GM23338 (cell line): ENCODE data around the gene KCNJ6. TPM values are rescaled to one million over a fixed set of nuclear protein-coding genes. Genes with fewer than 3 reads are reported as not detected.

Experiments used
- ATAC-seq: fragments of 200-7000 bp; cut with Tn5 transposase; 3 replicates; pipeline ENCODE4 v1.9.1; 2020
- DNase-seq: peaks from one replicate; pipeline ENCODE4 v3.0.0-alpha.2; 2015; ENCODE audit warnings: low spot score
- H2AFZ ChIP-seq: fragments of 200-600 bp; sonication (generic); 2 replicates; pipeline ENCODE4 v1.8.0; 2016; ENCODE audit warnings: antibody characterized with exemption, mild to moderate bottlenecking, moderate library complexity
- H3F3A ChIP-seq: fragments of 200-600 bp; sonication (generic); replicated peaks from 2 replicates; pipeline ENCODE4 v1.8.0; 2017; ENCODE audit warnings: antibody characterized with exemption, mixed run types, low read depth
- H3K27ac ChIP-seq: fragments of 200-600 bp; sonication (generic); 2 replicates; pipeline ENCODE4 v1.6.1; 2016; ENCODE audit warnings: low read depth
- H3K27me3 ChIP-seq: fragments of 200-600 bp; sonication (generic); 2 replicates; pipeline ENCODE4 v1.8.0; 2016; ENCODE audit warnings: mild to moderate bottlenecking, mixed run types, moderate library complexity; ENCODE audit not compliant: insufficient read depth
- H3K36me3 ChIP-seq: fragments of 200-600 bp; sonication (generic); 2 replicates; pipeline ENCODE4 v1.8.0; 2016; ENCODE audit warnings: mild to moderate bottlenecking; ENCODE audit not compliant: insufficient read depth
- H3K4me1 ChIP-seq: fragments of 200-600 bp; sonication (generic); 2 replicates; pipeline ENCODE4 v1.8.0; 2016; ENCODE audit warnings: mild to moderate bottlenecking, moderate library complexity; ENCODE audit not compliant: insufficient read depth
- H3K4me2 ChIP-seq: fragments of 200-600 bp; sonication (generic); 2 replicates; pipeline ENCODE4 v1.7.1; 2017; ENCODE audit warnings: mixed run types
- H3K4me3 ChIP-seq: fragments of 200-600 bp; sonication (generic); 2 replicates; pipeline ENCODE4 v1.6.1; 2016; ENCODE audit warnings: mixed run types
- H3K79me2 ChIP-seq: fragments of 200-600 bp; sonication (generic); replicated peaks from 2 replicates; pipeline ENCODE4 v1.8.0; 2017; ENCODE audit warnings: mild to moderate bottlenecking; ENCODE audit not compliant: insufficient read depth
- H3K9me2 ChIP-seq: fragments of 200-600 bp; sonication (generic); 2 replicates; pipeline ENCODE4 v1.8.0; 2017; ENCODE audit not compliant: insufficient read depth
- H4K20me1 ChIP-seq: fragments of 200-600 bp; sonication (generic); replicated peaks from 2 replicates; pipeline ENCODE4 v1.8.0; 2017; ENCODE audit warnings: mild to moderate bottlenecking; ENCODE audit not compliant: insufficient read depth
- H3K27ac Mint-ChIP-seq: 2 replicates; pipeline ENCODE4 v1.8.0; 2020; ENCODE audit warnings: inconsistent platforms, mild to moderate bottlenecking, moderate library complexity, mixed read lengths
- H3K27me3 Mint-ChIP-seq: 3 replicates; pipeline ENCODE4 v1.8.0; 2022; ENCODE audit warnings: low read depth, mild to moderate bottlenecking, moderate library complexity, mixed read lengths, inconsistent platforms; ENCODE audit not compliant: insufficient read depth, poor library complexity
- H3K36me3 Mint-ChIP-seq: 3 replicates; pipeline ENCODE4 v1.8.0; 2021; ENCODE audit warnings: low read depth, mild to moderate bottlenecking, inconsistent platforms, moderate library complexity, mixed read lengths
- H3K4me1 Mint-ChIP-seq: 3 replicates; pipeline ENCODE4 v1.8.0; 2020; ENCODE audit warnings: mild to moderate bottlenecking, inconsistent platforms, mixed read lengths
- H3K4me3 Mint-ChIP-seq: 3 replicates; pipeline ENCODE4 v1.8.0; 2021; ENCODE audit warnings: moderate library complexity, mild to moderate bottlenecking, inconsistent platforms, mixed read lengths
- H3K9me3 Mint-ChIP-seq: 3 replicates; pipeline ENCODE4 v1.8.0; 2020; ENCODE audit warnings: moderate library complexity, mild to moderate bottlenecking, inconsistent platforms, mixed read lengths
- NANOG ChIP-seq: IDR thresholded peaks from 2 replicates; pipeline ENCODE4 v1.6.1; 2016; ENCODE audit warnings: antibody characterized with exemption, borderline replicate concordance
- POLR2AphosphoS5 ChIP-seq: IDR thresholded peaks from 2 replicates; pipeline ENCODE4 v1.6.1; 2016; ENCODE audit warnings: antibody characterized with exemption, low read depth
- ZNF331 ChIP-seq: fragments of 250-450 bp; sonication (Bioruptor Pico); IDR thresholded peaks from 2 replicates; pipeline ENCODE4 v1.5.0; 2020; ENCODE audit warnings: low read depth, mild to moderate bottlenecking, moderate library complexity
- polyA plus RNA-seq: library from polyadenylated mRNA; unstranded; fragments of >200 nt; fragmentation: Nextera tagmentation; extraction: Ambion mirVana; gene quantifications from 2 replicates; pipeline ENCODE4 v1.2.1, GENCODE V29; 2016
- total RNA-seq: library from RNA; depleted of rRNA; stranded (reverse); fragments of >200 nt; shearing (Covaris generic); gene quantifications from 2 replicates; pipeline ENCODE4 v1.2.3, GENCODE V29; 2014
- TF ChIP-seq, protein P1 (sequence below): IDR thresholded peaks from one replicate; pipeline ENCODE4 v1.6.1; 2018; ENCODE audit warnings: antibody characterized with exemption; ENCODE audit not compliant: unreplicated experiment
- TF ChIP-seq, protein P2 (sequence below): IDR thresholded peaks from 2 replicates; pipeline ENCODE4 v1.6.1; 2016; ENCODE audit warnings: antibody characterized with exemption

KCNJ6 gene
- total and polyA plus RNA-seq, 2 experiments from 2014 or later, result 0.48 to 0.52 TPM

DNA sequence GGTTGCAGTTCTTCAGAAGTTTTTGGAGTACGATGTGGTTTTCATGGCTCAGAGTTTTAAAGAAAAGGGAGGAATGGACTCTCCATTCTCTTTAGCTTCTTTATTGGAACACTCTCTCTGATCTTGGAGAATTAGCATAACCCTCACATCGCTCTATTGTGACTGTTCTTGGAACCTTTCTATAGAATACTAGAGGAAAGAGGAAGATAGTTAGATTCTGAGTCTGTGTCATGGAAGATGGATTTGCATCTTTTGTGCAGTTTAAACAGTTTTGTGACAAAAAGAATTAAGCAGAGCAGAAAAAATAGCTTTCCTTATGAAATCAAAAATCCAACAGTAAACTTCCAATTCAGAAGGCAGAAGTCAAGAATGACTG lies 61.0 kb downstream of the KCNJ6 start:
- H3K36me3 ChIP-seq, result no peaks in the 10 kb centered on the region
- H2AFZ ChIP-seq, result no peak overlapping the region
- no peak for ATAC-seq
- H3K27me3 Mint-ChIP-seq, result peaks cover 4% of the 10 kb centered on the region
- DNase-seq, result no peak
- peaks cover 9% of the 10 kb centered on the region; the same call in 2 of the 3 replicates for H3K9me3 Mint-ChIP-seq
- peaks cover 6% of the 10 kb centered on the region; the same call in 1 of the 3 replicates for H3K4me1 Mint-ChIP-seq
- H3K79me2 ChIP-seq, result no peaks in the 10 kb centered on the region
- H3K4me2 ChIP-seq, result no peak overlapping the region
- H3K9me2 ChIP-seq, result peaks cover 7% of the 10 kb centered on the region; the same call in 1 of the 2 replicates
- no peak overlapping the region for H3K4me3 ChIP-seq
- H3K4me3 Mint-ChIP-seq, result no peak overlapping the region
- no peaks in the 10 kb centered on the region for H3F3A ChIP-seq
- no peaks in the 10 kb centered on the region for H3K4me1 ChIP-seq
- H3K27me3 ChIP-seq, result no peaks in the 10 kb centered on the region
- no peak for TF ChIP-seq ZNF331 (CRISPR knock-in tag)
- TF ChIP-seq, protein P1, sequence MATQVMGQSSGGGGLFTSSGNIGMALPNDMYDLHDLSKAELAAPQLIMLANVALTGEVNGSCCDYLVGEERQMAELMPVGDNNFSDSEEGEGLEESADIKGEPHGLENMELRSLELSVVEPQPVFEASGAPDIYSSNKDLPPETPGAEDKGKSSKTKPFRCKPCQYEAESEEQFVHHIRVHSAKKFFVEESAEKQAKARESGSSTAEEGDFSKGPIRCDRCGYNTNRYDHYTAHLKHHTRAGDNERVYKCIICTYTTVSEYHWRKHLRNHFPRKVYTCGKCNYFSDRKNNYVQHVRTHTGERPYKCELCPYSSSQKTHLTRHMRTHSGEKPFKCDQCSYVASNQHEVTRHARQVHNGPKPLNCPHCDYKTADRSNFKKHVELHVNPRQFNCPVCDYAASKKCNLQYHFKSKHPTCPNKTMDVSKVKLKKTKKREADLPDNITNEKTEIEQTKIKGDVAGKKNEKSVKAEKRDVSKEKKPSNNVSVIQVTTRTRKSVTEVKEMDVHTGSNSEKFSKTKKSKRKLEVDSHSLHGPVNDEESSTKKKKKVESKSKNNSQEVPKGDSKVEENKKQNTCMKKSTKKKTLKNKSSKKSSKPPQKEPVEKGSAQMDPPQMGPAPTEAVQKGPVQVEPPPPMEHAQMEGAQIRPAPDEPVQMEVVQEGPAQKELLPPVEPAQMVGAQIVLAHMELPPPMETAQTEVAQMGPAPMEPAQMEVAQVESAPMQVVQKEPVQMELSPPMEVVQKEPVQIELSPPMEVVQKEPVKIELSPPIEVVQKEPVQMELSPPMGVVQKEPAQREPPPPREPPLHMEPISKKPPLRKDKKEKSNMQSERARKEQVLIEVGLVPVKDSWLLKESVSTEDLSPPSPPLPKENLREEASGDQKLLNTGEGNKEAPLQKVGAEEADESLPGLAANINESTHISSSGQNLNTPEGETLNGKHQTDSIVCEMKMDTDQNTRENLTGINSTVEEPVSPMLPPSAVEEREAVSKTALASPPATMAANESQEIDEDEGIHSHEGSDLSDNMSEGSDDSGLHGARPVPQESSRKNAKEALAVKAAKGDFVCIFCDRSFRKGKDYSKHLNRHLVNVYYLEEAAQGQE, result no peak
- no peaks in the 10 kb centered on the region for H3K36me3 Mint-ChIP-seq
- no peak overlapping the region for H3K27ac Mint-ChIP-seq
- no peaks in the 10 kb centered on the region for H4K20me1 ChIP-seq
- H3K27ac ChIP-seq, result no peak overlapping the region

DNA sequence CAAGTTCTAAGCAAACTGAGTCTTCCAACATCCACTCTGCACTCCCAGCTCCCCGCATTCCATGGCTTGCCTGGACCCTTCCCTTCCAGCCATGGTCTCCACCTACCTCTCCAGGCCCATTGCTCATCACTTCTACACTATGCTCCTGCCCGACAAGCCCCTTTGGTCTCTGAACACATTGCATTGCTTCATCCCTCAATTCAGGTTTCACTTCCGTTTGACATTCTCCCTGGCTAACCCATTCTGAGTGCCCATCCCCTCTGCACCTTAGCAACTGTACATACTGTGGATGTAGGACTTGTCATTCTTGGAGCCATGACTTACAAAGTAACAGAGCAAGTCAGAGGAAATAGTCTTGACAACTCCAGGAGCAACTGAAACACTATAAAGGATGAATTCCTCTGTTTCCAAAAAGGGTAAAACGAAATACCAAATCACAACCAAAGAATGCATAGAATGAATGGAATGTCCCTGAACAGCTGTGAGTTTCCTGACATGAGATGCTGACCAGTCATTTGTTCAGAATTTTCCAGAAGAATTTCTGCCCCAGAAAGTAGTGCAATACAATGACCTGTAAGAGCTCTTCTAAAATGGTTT lies 66.7 kb downstream of the KCNJ6 start:
- H3K4me3 ChIP-seq, result no peak overlapping the region
- H3K4me1 ChIP-seq, result peaks cover 5% of the 10 kb centered on the region
- DNase-seq, result peak; percentile 47
- H2AFZ ChIP-seq, result no peak overlapping the region
- peaks cover 22% of the 10 kb centered on the region; the same call in 1 of the 2 replicates for H3K9me2 ChIP-seq
- H3K79me2 ChIP-seq, result no peaks in the 10 kb centered on the region
- peak overlapping the region; percentile 58; the same call in 1 of the 2 replicates for H3K4me2 ChIP-seq
- no peak overlapping the region for H3K27ac Mint-ChIP-seq
- H3K4me3 Mint-ChIP-seq, result no peak overlapping the region
- H3K27me3 Mint-ChIP-seq, result no peaks in the 10 kb centered on the region
- H3K27me3 ChIP-seq, result no peaks in the 10 kb centered on the region
- H3K27ac ChIP-seq, result no peak overlapping the region
- ATAC-seq, result no peak
- no peaks in the 10 kb centered on the region for H3K36me3 ChIP-seq
- peaks cover 9% of the 10 kb centered on the region; the same call in 2 of the 3 replicates for H3K9me3 Mint-ChIP-seq
- H3F3A ChIP-seq, result no peaks in the 10 kb centered on the region
- TF ChIP-seq POLR2AphosphoS5 (no peak), NANOG (no peak), ZNF331 (CRISPR knock-in tag) (no peak)
- TF ChIP-seq, protein P2, sequence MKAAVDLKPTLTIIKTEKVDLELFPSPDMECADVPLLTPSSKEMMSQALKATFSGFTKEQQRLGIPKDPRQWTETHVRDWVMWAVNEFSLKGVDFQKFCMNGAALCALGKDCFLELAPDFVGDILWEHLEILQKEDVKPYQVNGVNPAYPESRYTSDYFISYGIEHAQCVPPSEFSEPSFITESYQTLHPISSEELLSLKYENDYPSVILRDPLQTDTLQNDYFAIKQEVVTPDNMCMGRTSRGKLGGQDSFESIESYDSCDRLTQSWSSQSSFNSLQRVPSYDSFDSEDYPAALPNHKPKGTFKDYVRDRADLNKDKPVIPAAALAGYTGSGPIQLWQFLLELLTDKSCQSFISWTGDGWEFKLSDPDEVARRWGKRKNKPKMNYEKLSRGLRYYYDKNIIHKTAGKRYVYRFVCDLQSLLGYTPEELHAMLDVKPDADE, result no peak
- H3K36me3 Mint-ChIP-seq, result no peaks in the 10 kb centered on the region
- no peaks in the 10 kb centered on the region for H4K20me1 ChIP-seq
- H3K4me1 Mint-ChIP-seq, result peaks cover 16% of the 10 kb centered on the region
